ENCODE data around the gene PTPRJ.

DNA sequence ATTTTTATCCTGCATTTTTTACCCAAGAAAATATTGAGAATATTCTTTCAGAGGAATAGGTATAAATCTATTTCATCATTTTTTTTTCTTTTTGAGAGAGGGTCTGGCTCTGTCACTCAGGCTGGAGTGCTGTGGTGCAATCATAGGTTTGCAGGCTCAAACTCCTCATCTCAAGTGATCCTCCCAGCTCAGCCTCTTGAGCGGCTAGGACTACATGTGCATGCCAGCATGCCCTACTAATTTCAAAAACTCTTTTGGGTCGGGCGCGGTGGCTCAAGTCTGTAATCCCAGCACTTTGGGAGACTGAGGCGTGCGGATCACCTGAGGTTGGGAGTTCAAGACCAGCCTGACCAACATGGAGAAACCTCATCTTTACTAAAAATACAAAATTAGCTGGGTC is 20.3 kb upstream of the PTPRJ start:
- TF ChIP-seq, protein P1, sequence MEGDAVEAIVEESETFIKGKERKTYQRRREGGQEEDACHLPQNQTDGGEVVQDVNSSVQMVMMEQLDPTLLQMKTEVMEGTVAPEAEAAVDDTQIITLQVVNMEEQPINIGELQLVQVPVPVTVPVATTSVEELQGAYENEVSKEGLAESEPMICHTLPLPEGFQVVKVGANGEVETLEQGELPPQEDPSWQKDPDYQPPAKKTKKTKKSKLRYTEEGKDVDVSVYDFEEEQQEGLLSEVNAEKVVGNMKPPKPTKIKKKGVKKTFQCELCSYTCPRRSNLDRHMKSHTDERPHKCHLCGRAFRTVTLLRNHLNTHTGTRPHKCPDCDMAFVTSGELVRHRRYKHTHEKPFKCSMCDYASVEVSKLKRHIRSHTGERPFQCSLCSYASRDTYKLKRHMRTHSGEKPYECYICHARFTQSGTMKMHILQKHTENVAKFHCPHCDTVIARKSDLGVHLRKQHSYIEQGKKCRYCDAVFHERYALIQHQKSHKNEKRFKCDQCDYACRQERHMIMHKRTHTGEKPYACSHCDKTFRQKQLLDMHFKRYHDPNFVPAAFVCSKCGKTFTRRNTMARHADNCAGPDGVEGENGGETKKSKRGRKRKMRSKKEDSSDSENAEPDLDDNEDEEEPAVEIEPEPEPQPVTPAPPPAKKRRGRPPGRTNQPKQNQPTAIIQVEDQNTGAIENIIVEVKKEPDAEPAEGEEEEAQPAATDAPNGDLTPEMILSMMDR (IDR thresholded peaks at IDR 0.05) = no peak
- TF ChIP-seq POLR2A (IDR thresholded peaks at IDR 0.05) = no peak
